Stimulated activated naive CD8-positive, alpha-beta T cell treated with anti-CD3 and anti-CD28 coated beads, Interleukin-15, Interleukin-2, amounts not matched to agents 100 ng/mL and 50 ng/mL, for 24 hours (primary cell): Measurements from ENCODE around the gene AFF2.

Experiments used
- H3K27ac Mint-ChIP-seq: one replicate; pipeline ENCODE4 v1.8.0; 2021; ENCODE audit warnings: mild to moderate bottlenecking, mixed read lengths
- H3K27me3 Mint-ChIP-seq: one replicate; pipeline ENCODE4 v1.8.0; 2021; ENCODE audit warnings: mixed read lengths
- H3K36me3 Mint-ChIP-seq: one replicate; pipeline ENCODE4 v1.8.0; 2021; ENCODE audit warnings: low read depth, mixed read lengths
- H3K4me1 Mint-ChIP-seq: one replicate; pipeline ENCODE4 v1.8.0; 2021; ENCODE audit warnings: low read depth, mixed read lengths
- H3K4me3 Mint-ChIP-seq: one replicate; pipeline ENCODE4 v1.8.0; 2021; ENCODE audit warnings: mild to moderate bottlenecking, mixed read lengths
- H3K9me3 Mint-ChIP-seq: one replicate; pipeline ENCODE4 v1.8.0; 2021; ENCODE audit warnings: mixed read lengths

The AFF2 gene

DNA sequence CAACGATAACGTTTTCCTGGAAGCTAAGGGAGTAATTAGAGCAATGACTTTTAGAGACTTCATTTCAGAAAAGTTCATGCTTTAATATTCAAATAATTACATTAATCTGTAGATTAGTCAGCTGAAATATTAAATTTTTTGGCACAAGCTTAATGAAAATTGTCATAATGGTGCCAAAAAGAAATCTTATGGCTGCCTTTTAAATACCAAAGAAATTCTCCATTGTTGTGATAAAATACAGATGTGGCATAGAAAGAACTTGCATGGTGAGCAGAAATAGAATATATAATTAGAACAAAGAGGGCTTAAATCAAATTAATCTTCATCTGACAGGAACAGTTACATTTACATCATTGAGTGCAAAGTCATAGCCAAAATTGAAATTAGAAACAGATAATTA is 263.5 kb downstream of the AFF2 start:
- Mint-ChIP-seq H3K27ac (no peak overlapping the region), H3K36me3 (no peaks in the 10 kb centered on the region), H3K4me3 (no peak overlapping the region), H3K9me3 (no peaks in the 10 kb centered on the region), H3K27me3 (no peaks in the 10 kb centered on the region), H3K4me1 (no peaks in the 10 kb centered on the region)

GRCh38 chrX:148768296-148768695 is 267.9 kb downstream of the AFF2 start:
- Mint-ChIP-seq H3K36me3 (no peaks in the 10 kb centered on the region), H3K27me3 (no peaks in the 10 kb centered on the region), H3K27ac (no peak overlapping the region), H3K9me3 (no peaks in the 10 kb centered on the region), H3K4me1 (no peaks in the 10 kb centered on the region), H3K4me3 (no peak overlapping the region)

DNA sequence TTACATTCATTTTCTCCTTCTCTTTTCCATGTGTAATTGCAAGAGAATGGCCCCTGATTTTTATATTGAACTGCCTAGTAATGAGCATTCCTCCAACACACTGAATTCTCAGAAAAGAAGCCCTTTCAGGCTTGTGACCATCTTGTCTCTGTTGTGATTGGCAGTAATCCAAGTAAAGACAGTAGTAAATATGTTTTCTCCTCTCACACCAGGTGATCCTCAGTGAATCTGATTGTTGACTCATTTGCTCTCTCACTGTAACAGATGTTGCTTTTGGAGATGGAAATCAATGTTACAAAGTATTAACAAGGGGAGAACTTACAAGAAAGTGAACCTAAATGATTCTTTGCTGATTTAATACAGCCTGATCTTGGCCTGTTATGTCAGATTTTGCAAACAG is 271.0 kb downstream of the AFF2 start:
- Mint-ChIP-seq H3K9me3 (no peaks in the 10 kb centered on the region), H3K27me3 (no peaks in the 10 kb centered on the region), H3K27ac (no peak overlapping the region), H3K36me3 (no peaks in the 10 kb centered on the region), H3K4me1 (no peaks in the 10 kb centered on the region), H3K4me3 (no peak overlapping the region)

- Mint-ChIP-seq H3K9me3 (peaks cover 7% of the 10 kb centered on the region), H3K4me1 (no peaks in the 10 kb centered on the region), H3K27ac (no peak overlapping the region), H3K4me3 (no peak overlapping the region), H3K27me3 (no peaks in the 10 kb centered on the region), H3K36me3 (no peaks in the 10 kb centered on the region)
These were observed 273.9 kb downstream of the AFF2 start for GRCh38 chrX:148774276-148774675.

- Mint-ChIP-seq H3K4me3 (no peak overlapping the region), H3K9me3 (peaks cover under 1% of the 10 kb centered on the region), H3K4me1 (no peaks in the 10 kb centered on the region), H3K27me3 (no peaks in the 10 kb centered on the region), H3K36me3 (no peaks in the 10 kb centered on the region), H3K27ac (no peak overlapping the region)
These were observed 283.7 kb downstream of the AFF2 start for GRCh38 chrX:148784137-148784536.

DNA sequence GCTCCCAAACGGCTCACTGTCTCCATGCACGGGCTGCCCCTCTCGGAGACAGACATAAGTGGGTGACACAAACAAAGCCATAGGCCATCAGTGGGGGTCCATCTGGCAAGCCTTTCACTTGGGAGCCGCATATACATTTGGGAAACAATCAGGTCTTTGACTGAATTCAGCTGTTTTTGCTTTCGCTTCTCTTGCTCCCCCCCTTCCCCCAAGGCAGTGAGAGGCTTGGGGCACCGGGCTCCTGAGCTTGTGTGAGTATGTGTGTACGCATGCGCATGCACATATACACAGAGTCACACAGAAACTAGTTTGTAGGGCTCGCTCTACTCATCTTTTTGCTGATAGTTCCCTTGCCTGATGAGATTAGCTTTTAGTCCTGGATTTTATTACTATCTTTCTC is 284.4 kb downstream of the AFF2 start:
- H3K36me3 Mint-ChIP-seq = no peaks in the 10 kb centered on the region
- no peaks in the 10 kb centered on the region for H3K27me3 Mint-ChIP-seq
- H3K9me3 Mint-ChIP-seq = no peaks in the 10 kb centered on the region
- no peak overlapping the region for H3K4me3 Mint-ChIP-seq
- no peak overlapping the region for H3K27ac Mint-ChIP-seq
- no peaks in the 10 kb centered on the region for H3K4me1 Mint-ChIP-seq

DNA sequence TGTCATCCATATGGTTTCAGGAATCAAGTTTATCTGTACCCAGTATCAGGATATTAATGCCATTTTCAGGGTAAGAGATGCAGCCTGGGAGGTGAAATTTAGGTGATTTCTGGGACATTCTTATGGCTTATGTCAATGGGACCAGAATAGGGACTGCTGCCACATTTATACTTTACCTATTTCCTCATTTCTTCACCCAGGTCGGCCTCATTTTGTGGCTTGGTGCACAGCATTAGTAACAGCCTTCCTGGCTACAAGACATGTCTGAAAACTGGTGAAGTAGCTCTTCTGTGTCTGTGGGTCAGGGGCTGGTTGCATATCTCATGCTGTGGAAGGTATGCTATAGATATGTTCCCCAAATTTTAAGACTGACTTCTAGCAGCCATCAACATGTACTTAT is 284.8 kb downstream of the AFF2 start:
- no peaks in the 10 kb centered on the region for H3K9me3 Mint-ChIP-seq
- no peak overlapping the region for H3K27ac Mint-ChIP-seq
- no peaks in the 10 kb centered on the region for H3K4me1 Mint-ChIP-seq
- no peaks in the 10 kb centered on the region for H3K36me3 Mint-ChIP-seq
- no peak overlapping the region for H3K4me3 Mint-ChIP-seq
- H3K27me3 Mint-ChIP-seq = no peaks in the 10 kb centered on the region

GRCh38 chrX:148788449-148788848 is 288.0 kb downstream of the AFF2 start:
- no peak overlapping the region for H3K27ac Mint-ChIP-seq
- no peaks in the 10 kb centered on the region for H3K27me3 Mint-ChIP-seq
- no peaks in the 10 kb centered on the region for H3K4me1 Mint-ChIP-seq
- H3K36me3 Mint-ChIP-seq = no peaks in the 10 kb centered on the region
- no peak overlapping the region for H3K4me3 Mint-ChIP-seq
- no peaks in the 10 kb centered on the region for H3K9me3 Mint-ChIP-seq

- H3K9me3 Mint-ChIP-seq = no peaks in the 10 kb centered on the region
- H3K4me1 Mint-ChIP-seq = no peaks in the 10 kb centered on the region
- no peaks in the 10 kb centered on the region for H3K36me3 Mint-ChIP-seq
- no peak overlapping the region for H3K4me3 Mint-ChIP-seq
- H3K27me3 Mint-ChIP-seq = no peaks in the 10 kb centered on the region
- H3K27ac Mint-ChIP-seq = no peak overlapping the region
These were observed 293.9 kb downstream of the AFF2 start for GRCh38 chrX:148794350-148794749.

GRCh38 chrX:148804579-148805355 is 304.4 kb downstream of the AFF2 start:
- H3K4me1 Mint-ChIP-seq = no peaks in the 10 kb centered on the region
- H3K36me3 Mint-ChIP-seq = no peaks in the 10 kb centered on the region
- H3K9me3 Mint-ChIP-seq = no peaks in the 10 kb centered on the region
- no peaks in the 10 kb centered on the region for H3K27me3 Mint-ChIP-seq
- H3K4me3 Mint-ChIP-seq = no peak overlapping the region
- H3K27ac Mint-ChIP-seq = no peak overlapping the region

DNA sequence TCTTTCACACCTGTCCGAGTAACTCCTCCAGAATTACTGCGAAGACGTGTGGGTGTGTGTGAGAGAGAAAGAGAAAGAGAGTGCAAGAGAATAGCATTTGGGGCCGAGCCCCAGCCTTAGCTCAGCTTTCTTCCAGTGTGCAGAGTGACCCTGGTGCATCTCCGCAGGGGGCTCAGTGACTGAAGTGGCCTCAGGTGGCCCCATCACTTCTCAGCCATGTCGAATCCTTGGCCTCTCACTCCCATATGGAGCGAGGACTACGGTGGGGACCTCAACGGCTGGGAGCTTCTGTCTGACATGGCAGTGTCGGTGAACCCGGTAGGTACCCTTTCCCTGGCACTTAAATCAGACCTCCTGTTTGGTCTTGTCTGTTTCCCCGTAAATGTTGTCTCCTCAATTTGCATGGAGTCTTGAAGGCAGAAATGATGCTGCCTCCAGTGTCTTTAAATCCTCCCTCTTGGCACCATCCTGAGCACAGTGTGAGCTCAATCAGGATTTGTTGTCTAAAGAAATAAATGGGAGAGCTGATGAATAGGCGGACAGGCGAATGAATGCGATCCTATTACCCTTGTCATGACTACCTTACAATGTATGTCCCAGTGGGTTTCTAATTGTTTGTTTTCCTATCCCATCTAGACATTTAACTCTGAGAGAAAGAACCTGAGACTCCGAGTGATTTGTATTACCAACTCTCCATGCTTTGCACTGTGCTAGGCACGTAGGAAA is 305.9 kb downstream of the AFF2 start:
- no peaks in the 10 kb centered on the region for H3K36me3 Mint-ChIP-seq
- no peaks in the 10 kb centered on the region for H3K9me3 Mint-ChIP-seq

DNA sequence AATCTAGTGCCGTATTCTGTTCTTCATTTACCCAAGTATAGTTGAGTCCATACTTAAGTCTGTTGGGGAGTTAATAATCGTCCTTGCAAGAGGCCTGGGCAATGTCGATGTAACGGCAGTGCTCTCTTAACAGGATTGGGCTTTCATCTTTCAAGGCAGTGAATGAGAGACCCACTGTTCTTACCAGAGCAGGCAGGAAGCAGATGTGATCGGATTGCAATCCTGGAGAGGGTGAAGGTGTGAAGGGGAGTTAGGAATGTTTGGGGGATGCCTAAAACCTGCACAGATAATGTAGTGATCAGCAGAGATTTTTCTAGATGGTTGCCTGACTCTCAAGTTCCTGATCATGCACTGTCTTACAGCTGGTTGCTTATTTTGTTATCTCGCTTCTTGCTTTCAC is 308.4 kb downstream of the AFF2 start:
- no peaks in the 10 kb centered on the region for H3K27me3 Mint-ChIP-seq
- H3K4me1 Mint-ChIP-seq = no peaks in the 10 kb centered on the region
- H3K27ac Mint-ChIP-seq = no peak overlapping the region
- no peak overlapping the region for H3K4me3 Mint-ChIP-seq
- H3K36me3 Mint-ChIP-seq = no peaks in the 10 kb centered on the region
- H3K9me3 Mint-ChIP-seq = no peaks in the 10 kb centered on the region

More for the DNA sequence above, 305.9 kb downstream of the AFF2 start:
- no peaks in the 10 kb centered on the region for H3K4me1 Mint-ChIP-seq
- no peak overlapping the region for H3K4me3 Mint-ChIP-seq
- H3K27me3 Mint-ChIP-seq = no peaks in the 10 kb centered on the region
- H3K27ac Mint-ChIP-seq = no peak overlapping the region

DNA sequence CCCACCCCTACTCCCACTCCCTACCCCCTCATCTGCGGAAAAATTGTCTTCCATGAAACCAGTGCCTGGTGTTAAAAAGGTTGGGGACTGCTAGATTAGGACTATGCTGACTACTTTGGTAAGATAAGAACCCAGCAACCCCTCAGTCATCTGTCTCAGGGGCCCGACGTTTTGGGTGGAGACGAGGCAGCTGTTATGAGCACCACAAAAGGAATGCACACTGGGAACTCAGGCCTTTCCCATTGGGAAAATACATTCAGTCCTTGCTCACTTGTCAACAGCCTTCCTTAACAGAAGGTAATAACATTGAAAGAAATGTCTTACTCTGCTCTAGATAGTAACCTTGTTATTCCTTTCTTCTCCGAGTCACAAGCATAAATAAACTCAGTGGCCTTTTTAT is 310.8 kb downstream of the AFF2 start:
- Mint-ChIP-seq H3K9me3 (no peaks in the 10 kb centered on the region), H3K27ac (no peak overlapping the region), H3K27me3 (no peaks in the 10 kb centered on the region), H3K36me3 (no peaks in the 10 kb centered on the region), H3K4me3 (no peak overlapping the region), H3K4me1 (no peaks in the 10 kb centered on the region)

DNA sequence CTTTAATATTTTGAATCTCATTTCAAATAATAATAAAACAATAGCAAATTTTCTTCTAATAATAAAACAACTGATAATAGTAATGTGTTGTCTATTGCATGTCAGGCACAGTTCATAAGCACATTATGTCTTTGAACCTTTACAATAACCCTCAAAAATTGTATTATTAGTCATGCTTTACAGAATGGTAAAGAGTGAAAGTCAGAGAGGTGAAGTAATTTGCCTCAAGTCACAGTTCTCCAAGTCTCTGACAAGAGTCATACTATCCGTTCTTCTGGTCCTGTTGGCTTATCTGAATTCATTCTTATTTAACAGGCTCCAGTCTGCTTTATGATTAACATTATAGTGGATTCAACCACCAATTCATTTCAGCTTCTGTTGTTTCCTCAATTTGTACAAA is 313.0 kb downstream of the AFF2 start:
- Mint-ChIP-seq H3K36me3 (no peaks in the 10 kb centered on the region), H3K27ac (no peak overlapping the region), H3K9me3 (no peaks in the 10 kb centered on the region), H3K4me3 (no peak overlapping the region), H3K4me1 (no peaks in the 10 kb centered on the region), H3K27me3 (no peaks in the 10 kb centered on the region)

DNA sequence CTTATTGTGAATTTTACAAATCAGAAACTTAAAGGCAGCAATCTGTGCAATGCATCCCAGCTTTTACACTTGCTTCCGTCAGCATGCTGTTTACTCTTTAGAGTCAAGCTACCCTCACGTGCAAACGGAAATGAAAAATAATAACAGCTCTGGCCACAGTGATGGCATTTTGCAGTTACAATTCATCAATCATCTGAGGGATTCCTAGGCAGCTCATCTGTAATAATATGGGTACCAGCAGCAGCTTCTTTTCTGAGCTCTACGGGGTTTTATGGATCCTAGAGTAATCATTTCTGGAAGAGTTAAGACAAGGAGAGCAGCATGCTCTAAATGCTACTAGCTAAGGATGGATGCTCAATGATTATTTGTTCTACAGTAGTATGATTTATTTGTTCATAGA is 313.6 kb downstream of the AFF2 start:
- H3K27me3 Mint-ChIP-seq = no peaks in the 10 kb centered on the region
- H3K9me3 Mint-ChIP-seq = no peaks in the 10 kb centered on the region
- no peaks in the 10 kb centered on the region for H3K4me1 Mint-ChIP-seq
- H3K27ac Mint-ChIP-seq = no peak overlapping the region
- no peak overlapping the region for H3K4me3 Mint-ChIP-seq
- H3K36me3 Mint-ChIP-seq = no peaks in the 10 kb centered on the region
